Neutrophil (primary cell): ENCODE data around the gene EMC8.
A peak's percentile ranks its signal among the peaks of the same experiment; 100 is the strongest.

Source experiments
- H3K27ac ChIP-seq: fragments of 200-600 bp; sonication (generic); 2 replicates; pipeline ENCODE4 v1.5.1; 2016; ENCODE audit warnings: mild to moderate bottlenecking, moderate library complexity
- H3K27me3 ChIP-seq: fragments of 200-600 bp; sonication (generic); 2 replicates; pipeline ENCODE4 v1.6.0; 2016; ENCODE audit warnings: mild to moderate bottlenecking
- H3K36me3 ChIP-seq: fragments of 200-600 bp; sonication (generic); 2 replicates; pipeline ENCODE4 v1.5.1; 2017
- H3K4me1 ChIP-seq, 2 experiments: fragments of 200-600 bp in 1 of 2; sonication (generic) in 1 of 2; 1 replicate in 1 of 2; 2 replicates in 1 of 2; pipeline versions ENCODE4 v1.5.1 to v1.6.1; 2013 to 2016; ENCODE audit warnings: low read depth in 1 of 2, low read length in 1 of 2, mild to moderate bottlenecking in 1 of 2, moderate library complexity in 1 of 2; ENCODE audit not compliant: control insufficient read depth in 1 of 2, insufficient read depth in 1 of 2
- H3K4me3 ChIP-seq, 2 experiments: fragments of 200-600 bp in 1 of 2; sonication (generic) in 1 of 2; 1 replicate in 1 of 2; 2 replicates in 1 of 2; pipeline ENCODE4 v1.5.1; 2013 to 2016; ENCODE audit warnings: low read depth in 1 of 2, low read length in 1 of 2, mild to moderate bottlenecking in 1 of 2, moderate library complexity in 1 of 2
- H3K9me3 ChIP-seq: fragments of 200-600 bp; sonication (generic); 2 replicates; pipeline ENCODE4 v1.5.1; 2016
- CTCF ChIP-seq: fragments of 200-600 bp; sonication (generic); IDR thresholded peaks from 2 replicates; pipeline ENCODE4 v1.5.1; 2016; ENCODE audit warnings: antibody characterized with exemption

EMC8 gene

GRCh38 chr16:85735225-85735635 is 64.1 kb downstream of the EMC8 start:
- H3K27ac ChIP-seq: no peak overlapping the region
- no peaks in the 10 kb centered on the region for H3K27me3 ChIP-seq
- no peaks in the 10 kb centered on the region for H3K9me3 ChIP-seq
- no peaks in the 10 kb centered on the region for H3K36me3 ChIP-seq
- peaks cover 38 to 39% of the 10 kb centered on the region in 2 experiments for H3K4me1 ChIP-seq
- H3K4me3 ChIP-seq: no peak overlapping the region
- TF ChIP-seq CTCF: no peak

GRCh38 chr16:85734311-85735017 is 64.9 kb downstream of the EMC8 start:
- no peaks in the 10 kb centered on the region for H3K36me3 ChIP-seq
- peaks cover 46 to 47% of the 10 kb centered on the region in 2 experiments for H3K4me1 ChIP-seq
- no peak overlapping the region for H3K4me3 ChIP-seq
- H3K9me3 ChIP-seq: no peaks in the 10 kb centered on the region
- no peaks in the 10 kb centered on the region for H3K27me3 ChIP-seq
- H3K27ac ChIP-seq: no peak overlapping the region
- no peak for TF ChIP-seq CTCF

- no peaks in the 10 kb centered on the region for H3K36me3 ChIP-seq
- H3K4me1 ChIP-seq: peaks cover 49 to 50% of the 10 kb centered on the region in 2 experiments
- no peak for TF ChIP-seq CTCF
Measured at GRCh38 chr16:85733839-85734170, 65.5 kb downstream of the EMC8 start.

GRCh38 chr16:85733155-85733838 is 66.0 kb downstream of the EMC8 start:
- no peak for TF ChIP-seq CTCF
- Histone ChIP-seq H3K27ac (peak overlapping the region; percentile 70), H3K27me3 (no peaks in the 10 kb centered on the region), H3K4me1 (peaks cover 49 to 50% of the 10 kb centered on the region in 2 experiments), H3K9me3 (no peaks in the 10 kb centered on the region), H3K36me3 (no peaks in the 10 kb centered on the region), H3K4me3 (peak overlapping the region; percentile 48 to 56)

More at GRCh38 chr16:85733839-85734170, 65.5 kb downstream of the EMC8 start:
- Histone ChIP-seq H3K4me3 (peak overlapping the region; percentile 48 to 56), H3K27ac (peak overlapping the region; percentile 70), H3K27me3 (no peaks in the 10 kb centered on the region), H3K9me3 (no peaks in the 10 kb centered on the region)

GRCh38 chr16:85731179-85731578 is 68.2 kb downstream of the EMC8 start:
- no peak for TF ChIP-seq CTCF
- Histone ChIP-seq H3K4me1 (peaks cover 49 to 50% of the 10 kb centered on the region in 2 experiments), H3K4me3 (no peak overlapping the region), H3K27ac (peak overlapping the region; percentile 20), H3K36me3 (no peaks in the 10 kb centered on the region), H3K27me3 (no peaks in the 10 kb centered on the region), H3K9me3 (no peaks in the 10 kb centered on the region)
